ENCODE results near the gene CLSTN2. TPM values are rescaled to one million over a fixed set of nuclear protein-coding genes. Genes with fewer than 3 reads are reported as not detected.

CLSTN2 gene
- total and polyA plus RNA-seq, 2 of the 4 experiments (the other 2 are of a cell fraction) = under 0.01 to 0.07 TPM

DNA sequence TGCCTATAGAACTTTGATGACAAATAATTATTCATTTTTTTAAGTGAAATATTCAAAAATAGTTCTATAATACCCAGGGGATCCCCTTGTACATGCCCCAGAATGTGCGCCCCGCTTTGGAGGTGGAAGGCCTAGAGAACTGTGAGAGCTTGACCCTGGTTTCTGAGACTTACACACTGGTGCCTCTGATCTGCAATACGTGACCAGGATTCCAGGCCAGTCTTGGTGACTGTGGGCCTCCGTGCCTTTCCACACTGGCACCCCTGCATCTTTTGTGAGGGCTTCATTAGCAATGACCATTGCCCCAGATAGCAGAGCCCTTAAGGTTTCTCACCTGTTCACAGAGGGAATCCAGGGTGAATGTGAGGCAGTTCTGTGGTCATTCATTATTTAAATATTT lies 44.0 kb downstream of the CLSTN2 start:
- Histone ChIP-seq H3K27ac (ENCODE audit: insufficient read depth, low read length) (no peak overlapping the region), H3K9me3 (ENCODE audit: control insufficient read depth, insufficient read depth, low read length) (no peaks in the 10 kb centered on the region), H3K18ac (ENCODE audit: low read depth, low read length) (no peak overlapping the region), H3K14ac (replicated peaks; ENCODE audit: low read depth, low read length) (no peak overlapping the region), H2AK9ac (replicated peaks; ENCODE audit: low read depth, low read length, poor library complexity) (no peak overlapping the region), H4K8ac (ENCODE audit: low read depth in 2 of 2, low read length in 2 of 2) (no peak overlapping the region), H4K20me1 (ENCODE audit: insufficient read depth, low read length) (no peaks in the 10 kb centered on the region), H2BK120ac (ENCODE audit: low read depth, low read length) (no peak overlapping the region), H4K5ac (ENCODE audit: low read depth, low read length) (no peak overlapping the region), H3K4me2 (ENCODE audit: low read depth, low read length) (no peak overlapping the region), H3K79me1 (ENCODE audit: low read depth in 1 of 2, low read length in 2 of 2) (no peaks in the 10 kb centered on the region), H3K9ac (ENCODE audit: low read depth, low read length) (no peak overlapping the region), H3K4me3 (ENCODE audit: insufficient read depth, low read depth, low read length) (no peak overlapping the region), H3K36me3 (ENCODE audit: control insufficient read depth, insufficient read depth, low read length) (no peaks in the 10 kb centered on the region), H3K23ac (ENCODE audit: low read depth, low read length) (no peak overlapping the region), H3K27me3 (ENCODE audit: control insufficient read depth, insufficient read depth, low read length) (no peaks in the 10 kb centered on the region), H2BK20ac (ENCODE audit: low read depth, low read length) (no peak overlapping the region), H3K4ac (ENCODE audit: low read depth, low read length) (no peak overlapping the region), H3K56ac (ENCODE audit: extremely low read depth, insufficient read depth, low read length) (no peak overlapping the region), H3K4me1 (ENCODE audit: control insufficient read depth, insufficient read depth, low read length) (no peaks in the 10 kb centered on the region), H4K91ac (ENCODE audit: insufficient read depth, low read depth, low read length) (no peak overlapping the region), H2BK5ac (ENCODE audit: low read depth, low read length, poor library complexity, severe bottlenecking) (no peak overlapping the region), H2BK15ac (ENCODE audit: low read depth, low read length) (no peak overlapping the region), H2AFZ (replicated peaks; ENCODE audit: low read length, poor library complexity) (no peak overlapping the region), H2AK5ac (ENCODE audit: low read depth, low read length) (no peak overlapping the region), H3K9me1 (ENCODE audit: insufficient read depth, low read length) (no peaks in the 10 kb centered on the region)
- WGBS, 2 experiments (ENCODE audit: extremely low coverage in 2 of 2, insufficient read length in 1 of 2) = 70% methylated on average over 2 of the region's 4 CpGs; no CpG with 5 or more reads in 1 of the 2 experiments
- TF ChIP-seq RFX5 (IDR thresholded peaks at IDR 0.05; ENCODE audit: low read depth, low read length) = no peak
- no peak for TF ChIP-seq CHD1 (IDR thresholded peaks at IDR 0.05; ENCODE audit: low read depth, low read length)
- no peak for TF ChIP-seq BHLHE40 (IDR thresholded peaks at IDR 0.05; ENCODE audit: low read depth, low read length)
- ATAC-seq (ENCODE audit: low read depth) (no peak), DNase-seq (no peak)
- POLR2A ChIA-PET (ENCODE audit: unreplicated experiment) = no interaction called here
- BruUV-seq (replicated peaks) = no TSS peak
- CTCF ChIA-PET = no interaction called here
- in situ Hi-C loops (cut with MboI; ENCODE audit: low sequenced_read_pairs) = no loop called here
- intact Hi-C loops (cut with micrococcal nuclease) = no loop called here
- dilution Hi-C loops (cut with HindIII; ENCODE audit: low sequenced_read_pairs, unreplicated experiment) = no loop called here

Data from IMR-90 (cell line).